NCI-H1436 treated with DMSO at 0.1 percent for 48 hours (cell line): ENCODE measurements around the gene HSPB8.

ENCODE experiments used
- DNase-seq: peaks from one replicate; lab custom pipeline; 2025; lab: John Stamatoyannopoulos, UW

HSPB8 gene

DNA sequence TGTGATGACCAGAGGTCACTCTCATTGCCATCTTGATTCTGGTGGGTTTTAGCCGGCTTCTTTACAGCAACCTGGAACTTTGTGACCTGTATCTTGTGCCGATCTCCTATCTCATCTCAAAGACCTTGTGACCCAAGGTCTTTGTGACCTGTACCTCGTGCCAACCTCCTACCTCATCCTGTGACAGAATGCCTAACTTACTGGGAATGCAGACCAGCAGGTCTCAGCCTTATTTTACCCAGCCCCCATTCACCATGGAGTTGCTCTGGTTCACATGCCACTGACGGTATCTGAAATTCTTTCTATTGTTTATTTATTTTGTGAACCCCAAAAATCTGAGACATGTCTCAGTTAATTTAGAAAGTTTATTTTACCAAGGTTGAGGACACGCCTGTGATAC lies 7.4 kb upstream of the HSPB8 start:
- no peak for DNase-seq

DNA sequence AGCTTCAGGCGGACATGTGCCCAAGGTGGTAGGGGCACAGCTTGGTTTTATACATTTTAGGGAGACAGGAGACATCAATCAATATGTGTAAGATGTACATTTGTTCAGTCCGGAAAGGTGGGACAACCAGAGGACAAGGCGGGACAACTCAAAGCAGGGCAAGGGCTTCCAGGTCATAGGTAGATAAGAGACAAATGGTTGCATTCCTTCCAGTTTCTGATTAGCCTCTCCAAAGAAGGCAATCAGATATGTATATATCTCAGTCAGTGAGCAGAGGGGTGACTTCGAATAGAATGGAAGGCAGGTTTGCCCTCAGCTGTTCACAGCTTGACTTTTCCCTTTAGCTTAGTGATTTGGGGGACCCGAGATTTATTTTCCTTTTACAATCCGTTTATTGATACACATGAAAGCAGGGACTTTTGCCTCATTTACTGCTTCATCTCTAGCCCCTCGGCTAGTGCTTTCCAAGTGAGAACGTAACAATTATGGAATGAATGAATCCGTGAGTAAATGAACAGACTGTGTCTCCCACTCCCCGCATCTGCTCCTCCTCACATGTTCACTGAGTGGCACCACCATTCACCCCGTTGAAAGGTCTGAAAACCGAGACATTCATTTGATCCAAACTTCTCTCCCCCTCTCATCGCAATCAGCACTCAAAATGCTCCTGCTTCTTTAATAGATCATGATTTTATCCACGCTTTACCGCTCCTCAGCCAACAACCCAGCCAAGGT lies 6.9 kb upstream of the HSPB8 start:
- no peak for DNase-seq

DNA sequence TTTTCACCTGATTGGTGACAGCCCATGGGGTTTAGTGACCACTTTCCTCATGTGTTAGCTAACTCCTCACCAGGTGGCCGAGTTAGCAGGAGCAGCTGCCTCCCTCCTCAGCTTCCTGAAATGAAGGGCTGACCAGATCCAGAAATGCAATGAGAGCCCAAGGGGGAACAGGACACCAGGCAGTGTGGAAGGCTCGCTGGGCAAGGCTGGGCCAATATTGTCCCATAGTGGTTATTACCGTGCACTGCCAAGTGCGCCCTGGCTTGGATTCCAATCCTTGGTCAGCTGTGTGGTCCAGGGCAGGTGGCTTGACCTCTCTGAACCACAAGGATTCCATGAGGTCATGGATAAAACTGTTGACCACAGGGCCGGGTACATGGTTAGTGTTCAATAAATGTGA lies 3.6 kb upstream of the HSPB8 start:
- no peak for DNase-seq

DNA sequence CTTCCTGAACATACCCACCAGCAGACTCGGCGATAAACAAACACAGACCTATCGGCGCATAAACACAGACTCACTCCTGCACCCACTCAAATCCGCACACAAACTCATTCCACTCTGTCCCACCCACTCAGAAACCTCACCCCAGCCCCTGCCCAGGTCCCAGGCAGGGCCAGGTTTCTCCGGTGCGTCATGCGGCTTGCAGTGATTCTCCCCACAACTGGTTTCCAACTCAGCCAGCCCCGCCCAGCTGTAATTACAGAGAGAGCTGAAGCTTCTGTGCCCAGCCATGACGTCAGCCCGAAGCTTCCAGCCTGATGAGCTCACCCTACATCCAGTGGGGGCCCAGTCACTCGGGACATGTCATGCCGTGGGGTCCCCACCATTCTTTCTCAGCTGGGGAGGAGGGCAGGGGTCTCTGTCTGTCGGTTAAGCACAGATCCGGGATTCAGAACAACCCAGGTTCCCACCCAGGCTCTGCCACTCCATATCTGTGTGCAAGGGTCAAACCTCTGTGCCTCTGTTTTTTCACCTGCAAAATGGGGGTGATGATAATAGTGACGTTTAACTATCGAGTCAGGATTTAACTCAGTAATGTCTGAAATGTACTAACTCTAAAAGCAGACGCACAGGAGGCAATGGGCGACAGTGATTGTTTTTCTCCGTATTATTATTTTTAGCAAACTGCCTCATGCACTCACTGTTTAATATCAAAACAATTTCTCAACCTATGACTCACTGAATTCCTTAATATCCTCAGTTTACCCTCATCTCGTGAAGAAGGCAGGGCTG lies 2.3 kb upstream of the HSPB8 start:
- DNase-seq: peak; percentile 20

DNA sequence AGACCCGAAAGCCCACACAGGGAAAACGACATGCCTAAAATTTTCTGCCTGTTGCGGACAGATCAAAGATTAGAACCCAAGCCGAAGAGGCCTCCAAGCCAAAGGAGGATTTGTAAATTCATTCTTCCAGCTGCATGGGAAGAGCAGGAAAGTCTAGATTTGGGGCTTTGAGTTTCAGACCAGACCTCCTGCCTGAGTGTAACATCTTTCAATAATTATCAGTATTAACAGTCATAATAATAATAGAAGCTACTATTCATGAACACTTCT lies 1.7 kb upstream of the HSPB8 start:
- DNase-seq: no peak

DNA sequence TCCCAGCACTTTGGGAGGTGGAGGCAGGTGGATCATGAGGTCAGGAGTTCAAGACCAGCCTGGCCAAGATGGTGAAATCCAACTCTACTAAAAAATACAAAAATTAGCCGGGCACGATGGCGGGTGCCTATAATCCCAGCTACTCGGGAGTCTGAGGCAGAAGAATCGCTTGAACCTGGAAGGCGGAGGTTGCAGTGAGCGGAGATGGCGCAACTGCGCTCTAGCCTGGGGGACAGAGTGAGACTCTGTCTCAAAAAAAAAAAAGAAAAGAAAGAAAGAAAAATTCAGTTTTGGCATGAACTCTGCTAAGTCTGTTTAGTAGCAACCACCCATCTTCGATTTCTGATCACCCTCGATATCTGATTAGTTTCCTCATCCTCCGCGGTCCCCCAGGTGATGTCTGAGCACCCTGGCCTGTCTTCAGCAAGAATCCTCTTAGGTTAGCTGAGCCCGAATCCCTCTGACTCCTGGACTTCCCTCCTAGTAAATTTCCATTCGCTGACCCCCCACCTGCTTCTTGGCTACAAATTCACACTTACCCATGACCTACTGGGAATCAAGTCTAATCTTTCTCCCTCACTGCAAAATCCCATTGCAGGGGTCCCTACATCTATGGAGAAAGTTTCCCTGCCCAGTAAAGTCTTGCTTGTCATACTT lies 879 bp upstream of the HSPB8 start:
- DNase-seq: no peak

DNA sequence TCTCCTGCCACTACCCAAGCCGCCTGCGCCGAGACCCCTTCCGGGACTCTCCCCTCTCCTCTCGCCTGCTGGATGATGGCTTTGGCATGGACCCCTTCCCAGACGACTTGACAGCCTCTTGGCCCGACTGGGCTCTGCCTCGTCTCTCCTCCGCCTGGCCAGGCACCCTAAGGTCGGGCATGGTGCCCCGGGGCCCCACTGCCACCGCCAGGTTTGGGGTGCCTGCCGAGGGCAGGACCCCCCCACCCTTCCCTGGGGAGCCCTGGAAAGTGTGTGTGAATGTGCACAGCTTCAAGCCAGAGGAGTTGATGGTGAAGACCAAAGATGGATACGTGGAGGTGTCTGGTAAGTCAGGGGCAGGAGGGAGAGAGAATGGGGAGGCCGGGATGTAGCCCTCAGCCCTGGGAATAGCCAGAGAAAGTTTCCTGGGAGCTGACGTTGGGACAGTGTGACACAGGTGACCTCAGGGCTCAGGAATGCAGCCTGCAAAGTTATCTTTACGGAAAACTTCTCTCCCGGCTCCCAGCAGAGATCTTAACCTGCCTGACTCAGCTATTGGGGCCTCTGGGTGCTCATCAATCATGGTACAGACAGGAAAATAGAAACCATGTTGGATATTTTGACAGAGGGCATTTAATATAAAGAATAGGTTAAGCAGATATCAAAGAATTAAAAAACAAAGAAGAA lies 747 bp downstream of the HSPB8 start:
- no peak for DNase-seq

DNA sequence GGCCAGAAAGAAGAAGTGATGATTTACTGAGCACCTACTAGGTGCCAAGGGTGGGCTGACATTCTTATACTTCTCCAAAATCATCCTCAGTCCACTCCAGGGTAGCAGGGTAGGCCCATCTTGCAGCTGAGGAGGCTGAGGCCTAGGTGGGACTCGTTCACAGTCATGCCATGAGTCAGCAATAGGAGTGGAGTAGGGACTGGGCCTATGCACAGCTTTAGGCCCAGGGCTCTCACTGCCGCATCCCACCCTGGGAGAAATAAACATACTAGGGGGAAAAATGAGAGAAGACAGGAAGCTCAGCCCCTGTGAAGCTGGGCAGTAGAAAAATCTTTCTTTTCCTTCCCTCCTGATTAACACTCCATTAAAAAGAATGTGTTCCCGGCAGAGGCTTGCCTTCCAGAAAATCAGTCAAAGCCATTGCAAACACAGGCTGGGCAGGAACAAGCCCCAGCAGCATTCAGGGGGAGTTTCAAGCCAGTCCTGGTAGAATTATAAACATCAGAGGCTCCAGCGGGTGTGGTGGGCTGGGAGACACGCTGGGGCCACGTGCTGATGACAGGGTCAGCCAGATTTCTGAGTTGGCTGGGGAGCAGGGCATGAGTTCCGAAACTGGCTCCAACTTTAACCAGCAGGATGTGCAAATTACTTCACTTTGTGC lies 1.8 kb downstream of the HSPB8 start:
- no peak for DNase-seq

DNA sequence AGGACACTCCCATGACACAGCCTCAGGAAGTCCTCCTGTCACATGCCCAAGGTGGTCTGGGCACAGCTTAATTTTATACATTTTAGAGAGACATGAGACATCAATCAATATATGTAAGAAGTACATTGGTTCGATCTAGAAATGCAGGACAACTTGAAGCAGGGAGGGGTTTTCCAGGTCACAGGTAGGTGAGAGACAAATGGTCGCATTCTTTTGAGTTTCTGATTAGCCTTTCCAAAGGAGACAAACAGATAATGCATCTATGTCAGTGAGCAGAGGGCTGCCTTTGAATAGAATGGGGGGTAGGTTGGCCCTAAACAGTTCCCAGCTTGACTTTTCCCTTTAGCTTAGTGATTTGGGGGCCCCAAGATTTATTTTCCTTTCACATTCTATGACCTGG lies 2.5 kb downstream of the HSPB8 start:
- no peak for DNase-seq

DNA sequence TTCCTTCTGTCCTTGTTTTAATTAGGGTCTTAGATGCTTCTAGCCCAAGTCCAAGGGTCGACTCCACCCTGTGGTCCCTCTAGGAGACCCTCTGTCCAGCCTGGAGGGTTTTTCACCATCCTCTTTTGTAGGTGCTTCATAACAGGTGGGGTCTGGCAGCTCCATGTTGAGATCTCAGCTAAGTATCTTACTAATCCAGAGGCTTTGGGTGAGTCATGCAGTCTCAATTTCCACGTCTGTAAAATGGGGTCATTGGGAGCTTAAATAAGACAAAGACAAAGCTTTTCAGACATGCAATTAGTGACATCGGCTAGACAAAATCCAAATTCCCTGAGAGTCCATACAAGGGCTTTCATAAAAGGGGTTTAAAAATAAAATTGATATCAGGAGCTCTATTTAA lies 3.2 kb downstream of the HSPB8 start:
- no peak for DNase-seq

DNA sequence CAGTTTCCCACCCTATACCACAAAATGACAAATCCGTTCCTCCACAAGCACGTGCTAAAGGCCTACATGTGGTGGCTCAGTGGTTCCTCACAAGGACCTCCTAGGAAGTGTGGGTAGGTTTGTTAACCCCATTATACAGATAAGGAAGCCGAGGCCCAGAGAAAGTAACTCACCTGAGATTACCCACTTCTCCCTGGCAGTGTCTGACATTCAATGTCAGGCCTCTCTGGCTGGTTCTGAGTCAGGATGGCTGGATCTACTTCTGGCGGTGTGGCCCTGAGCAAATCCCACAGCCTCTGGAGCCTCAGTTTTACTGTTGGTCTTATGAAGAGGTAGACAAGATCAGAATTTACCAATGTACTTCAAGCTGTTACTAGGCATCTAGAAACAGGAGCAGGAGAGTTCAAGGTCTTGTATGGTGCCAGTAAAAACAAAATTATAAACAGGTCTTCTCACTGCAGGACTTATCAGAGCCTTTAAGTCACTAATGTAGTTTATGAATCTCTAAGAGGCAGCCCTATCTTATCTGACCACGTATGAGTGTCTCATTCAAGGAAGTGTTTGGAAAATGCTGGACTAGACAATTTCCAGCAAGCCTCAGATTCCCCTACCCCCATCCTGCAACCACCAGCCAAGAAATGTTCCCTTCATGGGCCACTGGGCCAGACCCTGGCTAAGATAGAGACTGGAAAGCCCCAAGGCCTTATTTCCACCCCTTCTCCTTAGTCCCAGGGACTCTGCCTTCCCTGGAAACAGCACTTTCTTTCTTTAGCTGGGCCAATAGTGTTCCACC lies 4.2 kb downstream of the HSPB8 start:
- DNase-seq: no peak

DNA sequence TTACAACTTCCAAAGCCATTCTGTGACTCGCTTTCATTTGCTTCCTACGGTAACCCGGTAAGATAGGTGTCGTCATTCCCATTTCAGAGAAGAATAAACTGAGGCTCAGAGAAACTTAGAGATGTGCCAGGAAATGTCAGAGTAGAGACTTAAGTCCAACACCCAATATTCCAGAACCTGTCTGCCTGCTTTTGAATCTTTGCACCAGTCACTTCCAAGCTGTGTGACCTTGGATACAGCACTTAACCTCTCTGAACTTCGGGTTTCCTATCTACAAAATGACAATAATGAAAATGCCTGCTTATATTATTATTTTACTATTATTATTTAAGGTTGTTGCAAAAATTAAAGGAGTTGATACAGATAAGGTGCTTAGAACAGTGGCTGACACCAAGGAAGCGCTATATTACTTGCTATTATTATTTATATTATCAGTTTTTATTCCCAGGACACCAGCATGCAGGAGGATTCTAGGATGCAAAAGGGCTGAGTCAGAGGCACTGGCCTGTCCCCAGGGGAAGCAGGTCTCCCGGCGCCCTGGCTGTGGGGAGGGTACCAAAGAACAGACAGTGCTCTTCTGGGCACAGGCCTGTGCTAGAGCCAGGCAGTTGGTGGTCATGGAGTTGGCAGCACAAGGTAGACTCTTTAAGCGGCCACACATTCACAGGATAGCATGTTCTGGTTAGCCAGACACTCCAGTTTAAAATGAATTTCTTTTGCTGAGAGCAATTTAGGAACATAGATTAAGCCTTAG lies 5.4 kb downstream of the HSPB8 start:
- DNase-seq: no peak

DNA sequence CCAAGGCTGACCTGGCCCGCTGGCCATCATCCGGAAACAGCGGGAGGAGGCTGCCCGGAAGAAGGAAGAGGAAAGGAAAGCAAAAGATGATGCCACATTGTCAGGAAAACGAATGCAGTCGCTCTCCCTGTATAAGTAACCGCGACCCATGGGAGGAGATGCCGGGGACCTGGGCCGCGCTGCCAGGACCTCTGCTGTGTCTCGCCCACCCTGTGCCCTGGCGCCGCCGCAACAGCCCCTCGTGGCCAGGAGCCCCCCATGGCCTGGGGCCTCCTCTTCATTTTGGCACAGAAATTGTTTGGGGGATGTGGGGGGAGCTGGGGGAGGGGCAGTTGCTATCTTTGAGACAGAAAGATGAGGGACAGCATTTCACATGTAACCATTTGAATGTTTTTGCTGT lies 16.5 kb downstream of the HSPB8 start:
- no peak for DNase-seq

DNA sequence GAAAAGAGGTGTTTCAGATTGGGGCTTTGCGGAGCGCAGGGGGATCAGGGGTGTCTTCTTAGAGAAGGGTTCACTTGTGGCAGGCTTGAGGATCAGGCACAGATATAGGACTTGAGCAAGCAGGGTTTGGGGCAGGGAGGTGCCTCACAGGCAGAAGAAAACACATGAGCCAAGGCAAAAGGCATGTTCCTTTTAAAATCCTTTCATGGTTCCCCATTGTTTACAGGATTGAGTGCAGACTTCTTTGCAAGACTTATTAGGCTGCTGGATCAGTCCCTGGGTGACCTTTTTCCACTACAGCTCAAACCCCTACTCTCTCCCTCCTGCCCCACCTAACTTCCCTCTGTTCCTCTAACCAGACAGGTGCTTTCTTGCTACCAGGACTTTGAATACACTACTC lies 19.7 kb downstream of the HSPB8 start:
- no peak for DNase-seq

DNA sequence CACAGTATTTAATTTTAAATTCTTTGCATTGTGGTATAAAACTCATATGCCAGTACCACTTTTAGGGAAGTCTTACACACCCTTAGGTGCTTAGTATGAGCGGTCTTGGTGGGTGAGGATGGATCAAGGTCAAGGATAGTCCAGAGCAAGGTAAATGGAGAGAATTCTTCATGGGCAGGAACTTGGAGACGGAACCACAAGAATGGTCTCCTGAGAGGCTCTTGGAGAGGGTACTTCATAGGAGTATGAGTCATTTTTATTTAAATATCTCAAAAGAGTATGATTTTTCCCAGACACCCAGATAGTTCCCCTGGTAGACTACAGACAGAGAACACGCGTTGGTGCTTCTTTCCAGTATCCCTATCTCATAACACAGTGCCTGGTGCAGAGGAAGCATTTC lies 21.9 kb downstream of the HSPB8 start:
- no peak for DNase-seq

DNA sequence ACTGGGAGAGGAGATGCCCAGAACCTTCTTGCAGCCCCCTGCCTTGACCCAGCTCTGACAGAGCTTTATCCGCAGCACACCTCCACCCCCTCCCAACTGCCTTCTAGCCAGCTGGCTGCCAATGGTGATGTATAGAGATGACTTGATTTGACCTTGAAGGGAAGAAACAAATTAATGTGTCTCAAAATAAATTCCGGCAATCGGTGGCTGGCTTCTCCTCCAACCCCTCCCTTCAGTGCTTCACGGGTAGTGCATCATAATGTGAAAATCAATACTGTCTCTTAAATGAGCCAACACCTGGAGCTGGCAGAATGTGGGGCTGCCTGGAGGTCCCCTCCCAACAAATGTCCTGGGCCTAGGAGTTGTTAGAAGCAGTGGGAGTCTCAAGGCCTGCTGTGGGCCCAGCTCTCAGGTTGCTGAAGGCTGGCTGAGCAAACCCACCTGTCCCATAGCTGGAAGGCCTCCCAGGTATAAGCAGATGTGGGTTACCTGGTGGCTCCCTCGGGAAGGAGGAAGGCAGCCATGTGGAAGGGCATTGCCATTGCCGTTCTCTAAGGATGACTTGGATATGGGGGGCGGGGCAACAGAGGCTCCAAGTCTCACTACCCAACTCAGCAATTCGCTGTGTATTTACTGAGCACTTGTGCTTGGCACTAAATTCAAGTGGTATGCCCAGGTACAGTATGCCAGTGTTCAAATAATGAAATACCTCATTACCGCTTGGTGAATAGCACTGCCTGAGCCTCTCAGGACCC lies 23.2 kb downstream of the HSPB8 start:
- no peak for DNase-seq

DNA sequence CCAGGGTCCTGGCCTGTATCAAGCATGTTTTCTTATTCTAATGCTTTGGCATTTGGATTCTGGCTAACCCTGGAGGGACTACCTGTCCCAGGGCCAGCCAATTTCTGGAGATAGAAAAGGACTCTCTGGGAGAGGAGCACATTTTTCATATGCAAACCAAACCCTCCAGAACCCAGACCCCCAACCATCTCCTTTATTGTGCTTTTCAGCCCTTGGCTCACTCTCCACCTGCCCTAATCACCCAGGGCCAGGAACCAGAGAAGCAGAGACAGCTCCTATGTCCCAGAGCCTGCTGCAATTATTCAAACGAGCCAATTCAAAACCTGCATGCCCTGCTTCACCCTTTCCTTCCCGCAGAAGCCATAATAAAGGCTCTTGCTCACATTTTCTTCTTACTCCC lies 23.8 kb downstream of the HSPB8 start:
- no peak for DNase-seq

DNA sequence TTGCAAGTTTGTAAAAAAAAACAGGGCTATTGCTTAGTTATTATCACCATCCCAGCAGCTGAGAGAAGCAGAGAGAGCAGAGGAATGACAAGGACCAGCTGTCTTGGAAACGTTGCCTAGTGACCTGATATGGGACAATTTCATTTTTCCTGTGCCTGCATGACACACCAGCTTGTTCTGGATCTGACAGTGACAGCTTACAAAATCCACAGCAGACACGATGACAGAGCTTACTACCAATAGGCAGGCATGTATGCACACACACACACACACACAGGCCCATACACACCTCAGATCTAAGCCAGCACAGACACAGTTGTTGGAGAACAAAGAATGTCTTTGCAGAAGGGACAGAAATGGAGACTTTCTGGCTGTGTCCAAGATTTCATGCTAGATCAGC lies 25.4 kb downstream of the HSPB8 start:
- no peak for DNase-seq

DNA sequence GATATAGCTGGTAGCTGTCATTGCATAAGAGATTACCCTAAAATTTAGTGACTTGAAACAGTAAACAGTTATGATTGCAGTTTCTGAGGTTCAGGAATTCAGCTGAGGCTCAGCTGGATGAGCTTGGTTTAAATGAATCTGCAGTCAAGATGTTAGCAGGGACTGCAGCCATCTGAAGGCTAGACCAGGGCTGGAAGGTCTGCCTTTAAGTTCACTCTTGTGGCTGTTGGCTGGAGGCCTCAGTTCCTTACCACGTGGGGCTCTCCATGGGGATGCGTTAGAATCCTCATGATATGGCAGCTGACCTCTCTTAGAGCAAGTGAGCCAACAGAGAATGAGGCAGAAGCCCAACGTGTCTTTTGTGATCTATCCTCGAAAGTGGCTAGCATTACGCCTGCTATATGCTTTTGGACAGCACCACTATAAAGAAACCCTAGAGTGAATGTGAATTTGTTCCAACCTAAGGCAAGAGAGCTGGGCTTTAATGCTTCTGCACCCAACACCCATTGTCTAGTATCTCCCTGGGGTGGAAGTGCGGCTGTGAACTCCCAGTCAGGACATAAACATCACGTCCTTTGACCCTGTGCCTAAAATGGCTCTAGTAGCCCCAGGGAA lies 26.0 kb downstream of the HSPB8 start:
- no peak for DNase-seq
